Parathyroid adenoma (tissue), 2 donors: ENCODE results near the gene C19orf81.

ENCODE experiments used
- H2AFZ ChIP-seq: fragments of 300-600 bp; sonication (generic); one replicate; pipeline ENCODE4 v1.7.0; 2017; ENCODE audit warnings: antibody characterized with exemption, mild to moderate bottlenecking
- H3K27ac ChIP-seq: fragments of 300-600 bp; sonication (generic); one replicate; pipeline ENCODE4 v1.7.0; 2017
- H3K27me3 ChIP-seq: fragments of 300-600 bp; sonication (generic); one replicate; pipeline ENCODE4 v1.7.0; 2017; ENCODE audit warnings: low read length; ENCODE audit not compliant: control insufficient read depth, insufficient read depth
- H3K36me3 ChIP-seq: fragments of 300-600 bp; sonication (generic); one replicate; pipeline ENCODE4 v1.7.0; 2017; ENCODE audit warnings: low read length; ENCODE audit not compliant: control insufficient read depth, insufficient read depth
- H3K4me1 ChIP-seq: fragments of 300-600 bp; sonication (generic); one replicate; pipeline ENCODE4 v1.7.0; 2017; ENCODE audit warnings: control low read depth
- H3K4me2 ChIP-seq: fragments of 300-600 bp; sonication (generic); one replicate; pipeline ENCODE4 v1.7.0; 2017; ENCODE audit warnings: low read length
- H3K4me3 ChIP-seq: fragments of 300-600 bp; sonication (generic); one replicate; pipeline ENCODE4 v1.7.0; 2017; ENCODE audit warnings: low read depth, low read length
- H3K79me2 ChIP-seq: fragments of 300-600 bp; sonication (generic); one replicate; pipeline ENCODE4 v1.7.0; 2017; ENCODE audit warnings: control low read depth
- H3K9ac ChIP-seq: fragments of 300-600 bp; sonication (generic); one replicate; pipeline ENCODE4 v1.7.0; 2017; ENCODE audit warnings: mild to moderate bottlenecking
- H3K9me3 ChIP-seq: fragments of 300-600 bp; sonication (generic); one replicate; pipeline ENCODE4 v1.7.0; 2017; ENCODE audit warnings: low read length; ENCODE audit not compliant: control insufficient read depth
- TF ChIP-seq, protein P1 (sequence below): fragments of 300-600 bp; sonication (generic); IDR thresholded peaks from one replicate; pipeline ENCODE4 v1.7.0; 2017; ENCODE audit warnings: antibody characterized with exemption, mild to moderate bottlenecking
- donor health status: primary hyperparathyroidism.

C19orf81 gene

DNA sequence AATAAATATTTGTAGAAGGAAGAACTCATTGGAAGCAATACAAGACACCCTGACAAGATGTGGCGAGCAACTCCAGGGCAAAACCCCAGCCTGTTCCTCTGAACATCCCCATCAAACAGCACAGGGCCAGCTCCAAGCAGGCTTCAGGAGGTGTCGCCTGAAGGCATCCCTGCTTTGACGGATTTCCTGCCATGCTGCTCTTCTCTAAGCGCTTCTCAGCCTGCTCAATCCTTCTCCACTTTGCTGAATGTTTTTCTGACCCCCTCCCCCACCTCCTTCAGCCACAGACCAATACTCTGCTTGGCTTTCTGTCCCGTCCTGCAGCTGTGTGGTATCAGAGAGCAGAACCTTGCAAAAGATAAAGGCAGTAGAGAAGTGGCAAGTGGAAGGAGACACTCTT, 28.4 kb downstream of the C19orf81 start:
- TF ChIP-seq, protein P1, sequence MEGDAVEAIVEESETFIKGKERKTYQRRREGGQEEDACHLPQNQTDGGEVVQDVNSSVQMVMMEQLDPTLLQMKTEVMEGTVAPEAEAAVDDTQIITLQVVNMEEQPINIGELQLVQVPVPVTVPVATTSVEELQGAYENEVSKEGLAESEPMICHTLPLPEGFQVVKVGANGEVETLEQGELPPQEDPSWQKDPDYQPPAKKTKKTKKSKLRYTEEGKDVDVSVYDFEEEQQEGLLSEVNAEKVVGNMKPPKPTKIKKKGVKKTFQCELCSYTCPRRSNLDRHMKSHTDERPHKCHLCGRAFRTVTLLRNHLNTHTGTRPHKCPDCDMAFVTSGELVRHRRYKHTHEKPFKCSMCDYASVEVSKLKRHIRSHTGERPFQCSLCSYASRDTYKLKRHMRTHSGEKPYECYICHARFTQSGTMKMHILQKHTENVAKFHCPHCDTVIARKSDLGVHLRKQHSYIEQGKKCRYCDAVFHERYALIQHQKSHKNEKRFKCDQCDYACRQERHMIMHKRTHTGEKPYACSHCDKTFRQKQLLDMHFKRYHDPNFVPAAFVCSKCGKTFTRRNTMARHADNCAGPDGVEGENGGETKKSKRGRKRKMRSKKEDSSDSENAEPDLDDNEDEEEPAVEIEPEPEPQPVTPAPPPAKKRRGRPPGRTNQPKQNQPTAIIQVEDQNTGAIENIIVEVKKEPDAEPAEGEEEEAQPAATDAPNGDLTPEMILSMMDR: no peak
- no peaks in the 10 kb centered on the region for H3K36me3 ChIP-seq
- no peak overlapping the region for H3K4me2 ChIP-seq
- H3K9ac ChIP-seq: no peak overlapping the region
- no peak overlapping the region for H3K4me3 ChIP-seq
- no peaks in the 10 kb centered on the region for H3K27me3 ChIP-seq
- H3K9me3 ChIP-seq: no peaks in the 10 kb centered on the region
- no peaks in the 10 kb centered on the region for H3K79me2 ChIP-seq
- H3K27ac ChIP-seq: no peak overlapping the region
- H2AFZ ChIP-seq: no peak overlapping the region
- no peaks in the 10 kb centered on the region for H3K4me1 ChIP-seq

DNA sequence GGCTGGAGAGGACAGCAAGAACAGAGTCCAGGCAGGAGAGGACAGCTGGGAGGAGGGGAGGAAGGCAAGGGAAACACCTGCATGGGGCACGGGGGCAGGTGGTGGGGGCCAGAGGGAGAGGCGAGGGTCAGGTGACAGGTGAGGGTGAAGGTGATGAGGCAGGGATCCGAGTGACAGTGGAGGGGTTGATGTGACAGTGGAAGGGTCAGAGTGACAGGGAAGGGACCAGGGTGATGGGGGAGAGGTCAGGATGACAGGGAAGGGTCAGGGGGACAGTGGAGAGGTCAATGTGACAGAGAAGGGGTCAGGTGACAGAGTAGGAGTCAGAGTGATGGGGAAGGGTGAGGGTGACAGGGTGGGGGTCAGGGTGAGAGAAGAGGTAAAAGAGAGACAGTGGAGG, 29.1 kb downstream of the C19orf81 start:
- H3K79me2 ChIP-seq: no peaks in the 10 kb centered on the region
- no peak overlapping the region for H3K9ac ChIP-seq
- no peak overlapping the region for H3K4me2 ChIP-seq
- no peak overlapping the region for H2AFZ ChIP-seq
- H3K4me3 ChIP-seq: no peak overlapping the region
- H3K4me1 ChIP-seq: no peaks in the 10 kb centered on the region
- no peaks in the 10 kb centered on the region for H3K9me3 ChIP-seq
- no peaks in the 10 kb centered on the region for H3K36me3 ChIP-seq
- TF ChIP-seq, protein P1: no peak
- H3K27ac ChIP-seq: no peak overlapping the region
- H3K27me3 ChIP-seq: no peaks in the 10 kb centered on the region

DNA sequence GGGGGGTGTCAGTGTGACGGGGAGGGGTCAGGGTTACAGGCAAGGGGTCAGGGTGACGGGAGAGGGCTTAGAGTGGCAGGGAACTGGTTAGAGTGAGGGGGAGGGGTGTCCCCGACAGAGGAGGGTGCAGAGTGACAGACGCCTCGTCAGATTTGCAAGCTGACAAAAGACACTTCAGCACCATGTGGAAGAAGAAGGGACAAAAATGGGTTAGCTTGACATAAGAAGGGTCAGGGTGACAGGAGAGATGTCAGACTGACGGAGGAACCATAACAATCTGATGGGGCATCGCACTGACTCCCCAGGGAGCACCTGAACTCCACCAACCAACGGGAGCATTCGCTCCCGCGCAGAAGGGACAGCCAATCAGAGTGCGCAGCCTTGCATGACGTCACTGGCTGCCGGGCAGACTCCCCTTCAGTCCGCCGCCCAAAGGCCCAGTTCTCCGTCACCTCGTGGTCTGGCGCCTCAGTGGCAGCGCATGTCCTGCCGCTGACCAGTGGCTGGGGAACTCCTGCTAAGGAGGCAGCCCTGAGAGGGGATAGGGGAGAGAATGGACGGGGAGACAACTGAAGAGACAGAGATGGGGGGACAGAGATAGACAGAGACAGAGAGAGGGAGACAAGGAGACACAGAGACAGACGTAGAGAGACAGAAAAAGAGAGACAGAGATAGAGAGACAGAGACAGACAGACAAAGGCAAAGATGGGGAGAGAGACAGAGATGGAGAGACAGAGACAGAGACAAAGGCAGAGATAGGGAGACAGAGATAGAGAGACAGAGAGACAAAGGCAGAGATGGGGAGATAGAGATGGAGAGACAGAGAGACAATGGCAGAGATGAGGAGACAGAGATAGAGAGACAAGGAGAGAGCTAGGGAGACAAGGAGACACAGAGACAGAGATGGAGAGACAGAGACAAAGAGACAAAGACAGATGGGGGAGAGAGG, 30.2 kb downstream of the C19orf81 start:
- TF ChIP-seq, protein P1: no peak
- Histone ChIP-seq H3K79me2 (no peaks in the 10 kb centered on the region), H3K4me2 (no peak overlapping the region), H3K9me3 (no peaks in the 10 kb centered on the region), H3K36me3 (no peaks in the 10 kb centered on the region), H3K27ac (no peak overlapping the region), H3K9ac (no peak overlapping the region), H3K27me3 (no peaks in the 10 kb centered on the region), H3K4me1 (no peaks in the 10 kb centered on the region), H3K4me3 (no peak overlapping the region), H2AFZ (peak overlapping the region; percentile 47)

DNA sequence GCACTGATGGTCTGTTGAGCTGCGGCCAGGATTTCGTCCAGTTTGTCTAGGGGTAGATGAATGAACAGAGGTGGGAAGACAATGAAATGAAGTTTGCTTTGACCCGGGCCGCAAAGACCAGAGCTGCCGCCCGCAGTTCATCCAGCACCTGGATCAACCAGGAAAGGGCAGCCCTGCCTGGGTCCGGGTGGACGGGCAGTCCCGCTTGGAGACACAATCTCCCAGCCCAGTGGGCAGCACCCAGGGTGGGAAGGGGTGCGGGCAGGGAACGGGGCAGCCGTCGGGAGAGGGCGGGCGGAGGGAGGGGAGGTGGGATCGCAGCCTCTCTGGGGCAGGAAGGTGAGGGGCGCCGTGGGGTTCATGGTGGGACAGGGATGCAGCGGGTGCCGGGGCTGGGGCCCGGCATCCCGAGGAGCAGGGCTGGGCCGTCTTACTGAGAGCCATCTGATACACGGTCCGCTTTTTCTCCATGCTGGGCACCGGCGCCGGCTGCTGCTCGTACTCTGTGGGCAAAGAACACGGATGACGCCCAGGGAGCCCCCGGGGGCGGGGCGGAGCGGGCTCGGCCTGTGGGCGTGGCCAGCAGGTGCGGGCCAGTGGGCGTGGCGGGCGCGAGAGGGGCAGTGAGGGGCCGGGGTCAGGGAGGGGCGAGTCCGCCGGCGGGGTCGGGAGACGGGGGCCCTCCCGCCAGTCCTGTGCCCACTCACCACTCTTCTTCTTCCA, 37.2 kb downstream of the C19orf81 start:
- Histone ChIP-seq H3K9ac (no peak overlapping the region), H3K4me1 (no peaks in the 10 kb centered on the region), H2AFZ (no peak overlapping the region), H3K79me2 (no peaks in the 10 kb centered on the region), H3K27me3 (no peaks in the 10 kb centered on the region), H3K36me3 (no peaks in the 10 kb centered on the region), H3K9me3 (no peaks in the 10 kb centered on the region), H3K4me2 (no peak overlapping the region), H3K27ac (no peak overlapping the region), H3K4me3 (no peak overlapping the region)
- TF ChIP-seq, protein P1: no peak
